Urinary bladder (tissue), 4 donors: Measurements from ENCODE around the gene METTL2B. TPM values are rescaled to one million over a fixed set of nuclear protein-coding genes. Genes with fewer than 3 reads are reported as not detected.
"Not testable (repeated sequence)": the region's sequence is repeated elsewhere in the genome, so short reads cannot be mapped to it uniquely, and the experiment has no call there.

Experiments used
- DNase-seq: peaks from one replicate; pipeline ENCODE4 v3.0.0-alpha.2; 2015; ENCODE audit errors: extremely low spot score
- H3K27ac ChIP-seq: one replicate; pipeline ENCODE4 v1.5.1; 2013; ENCODE audit warnings: low read depth, mild to moderate bottlenecking, moderate library complexity
- H3K36me3 ChIP-seq: one replicate; pipeline ENCODE4 v1.6.1; 2013; ENCODE audit warnings: mild to moderate bottlenecking, moderate library complexity; ENCODE audit not compliant: insufficient read depth
- H3K4me1 ChIP-seq: one replicate; pipeline ENCODE4 v1.6.1; 2013; ENCODE audit warnings: mild to moderate bottlenecking, moderate library complexity; ENCODE audit not compliant: insufficient read depth
- H3K4me3 ChIP-seq: one replicate; pipeline ENCODE4 v1.5.1; 2013; ENCODE audit warnings: low read depth, low read length
- WGBS: extraction: QIAGEN DNeasy Blood & Tissue Kit; methylation state at CpG from one replicate; pipeline ENCODE4 v1.1.7; 2013; 5-methylcytosine and 5-hydroxymethylcytosine counted together
- polyA plus RNA-seq: library from polyadenylated mRNA; stranded (reverse); fragments of 200-250 nt; gene quantifications from one replicate; pipeline ENCODE4 v1.2.3, GENCODE V29; 2013
- small RNA-seq: library from RNA; depleted of rRNA; stranded (forward); fragments of <200 nt; gene quantifications from one replicate; pipeline ENCODE3, GENCODE V24; 2014
- total RNA-seq: library from RNA; depleted of rRNA; stranded (reverse); fragments of >200 nt; gene quantifications from one replicate; pipeline ENCODE4 v1.2.3, GENCODE V29; 2014
- donor health status: healthy with polysubstance abuse.
- donor health status: healthy.

METTL2B gene
- total and polyA plus RNA-seq, 2 donors: 12.1 to 32.5 TPM

DNA sequence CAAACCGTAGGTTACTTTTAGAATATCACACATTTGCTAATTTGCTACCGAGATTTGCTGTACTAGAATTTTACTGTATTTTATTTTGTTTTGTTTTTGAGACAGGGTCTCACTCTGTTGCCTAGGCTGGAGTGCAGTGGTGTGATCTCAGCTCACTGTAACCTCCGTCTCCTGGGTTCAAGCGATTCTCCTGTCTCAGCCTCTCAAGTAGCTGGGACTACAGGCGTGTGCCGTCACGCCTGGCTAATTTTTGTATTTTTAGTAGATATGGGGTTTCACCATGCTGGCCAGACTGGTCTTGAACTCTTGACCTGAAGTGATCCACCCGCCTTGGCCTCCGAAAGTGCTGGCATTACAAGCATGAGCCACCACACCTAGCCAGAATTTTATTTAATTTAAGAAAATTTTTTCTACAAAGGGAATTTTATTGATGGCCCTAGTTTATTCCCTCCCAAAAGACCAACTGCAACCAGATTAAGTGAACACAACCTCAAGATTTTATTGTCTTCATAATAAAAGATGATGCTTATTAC is 69.8 kb downstream of the METTL2B start:
- not testable (repeated sequence) for DNase-seq, H3K36me3 ChIP-seq, H3K27ac ChIP-seq, H3K4me1 ChIP-seq, H3K4me3 ChIP-seq
- WGBS: 93% methylated on average over 9 of the region's 9 CpGs

DNA sequence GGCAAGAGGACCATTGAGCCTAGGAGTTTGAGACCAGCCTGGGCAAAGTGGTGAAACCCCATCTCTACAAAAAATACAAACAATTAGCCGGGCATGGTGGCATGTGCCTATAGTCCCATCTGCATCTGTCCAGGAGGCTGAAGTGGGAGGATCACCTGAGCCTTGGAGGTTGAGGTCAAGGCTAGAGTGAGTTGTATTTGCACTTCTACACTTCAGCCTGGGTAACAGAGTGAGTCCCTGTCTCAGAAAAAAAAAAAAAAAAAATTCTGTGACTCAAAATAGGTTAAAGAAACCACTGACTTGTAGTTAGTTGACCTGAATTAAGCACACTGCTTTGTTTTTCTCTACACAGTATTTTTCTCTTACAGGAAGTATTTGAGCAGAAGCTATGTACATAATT is 74.4 kb downstream of the METTL2B start:
- no peak for DNase-seq
- 100% methylated on average over 1 of the region's 1 CpG for WGBS
- H3K4me3 ChIP-seq: no peak overlapping the region
- H3K36me3 ChIP-seq: no peaks in the 10 kb centered on the region
- H3K4me1 ChIP-seq: no peaks in the 10 kb centered on the region
- H3K27ac ChIP-seq: no peak overlapping the region

DNA sequence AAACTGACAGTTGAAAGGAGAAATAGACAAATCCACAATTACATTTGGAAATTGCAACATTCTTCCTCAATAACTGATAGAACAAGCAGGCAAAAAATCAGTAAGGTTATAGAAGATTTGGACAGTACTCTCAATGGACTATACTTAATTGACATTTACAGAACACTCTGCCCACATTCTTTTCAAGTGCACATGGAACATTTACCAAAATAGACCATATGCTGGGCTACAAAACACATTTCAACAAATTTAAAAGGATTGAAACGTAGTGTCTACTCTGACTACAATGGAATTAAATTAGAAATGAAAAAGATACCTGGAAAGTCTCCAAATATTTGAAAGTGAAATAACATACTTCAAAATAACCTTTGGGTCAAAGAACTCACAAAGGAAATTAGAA is 77.8 kb downstream of the METTL2B start:
- not testable (repeated sequence) for H3K4me1 ChIP-seq, H3K27ac ChIP-seq, H3K4me3 ChIP-seq, H3K36me3 ChIP-seq, DNase-seq
- WGBS: 49% methylated on average over 1 of the region's 1 CpG

Small RNA genes within 50 kb of the gene (small RNA-seq; reads per million reads assigned to genes)
- gene AC010655.1 (not detected), gene AC010655.2 (not detected), gene RF00017 (not detected), gene RNU7-54P (not detected)

Other genes with a start within 250 kb of the METTL2B start
- gene LEP, start 235.5 kb upstream of the METTL2B start, total RNA-seq: not detected
- 5.3 TPM for gene LEP, start 235.5 kb upstream of the METTL2B start, polyA plus RNA-seq
- gene RBM28, start 132.8 kb upstream of the METTL2B start, total RNA-seq: 21.3 TPM
- 13.6 TPM for gene RBM28, start 132.8 kb upstream of the METTL2B start, polyA plus RNA-seq
- 1.4 TPM for gene PRRT4, start 115.1 kb upstream of the METTL2B start, total RNA-seq
- 1.3 TPM for gene PRRT4, start 115.1 kb upstream of the METTL2B start, polyA plus RNA-seq
- gene IMPDH1, start 66.8 kb upstream of the METTL2B start, total RNA-seq: 24.7 TPM
- gene IMPDH1, start 66.8 kb upstream of the METTL2B start, polyA plus RNA-seq: 58.6 TPM
- 31.8 TPM for gene HILPDA, start 20.9 kb upstream of the METTL2B start, total RNA-seq
- 12.4 TPM for gene HILPDA, start 20.9 kb upstream of the METTL2B start, polyA plus RNA-seq
- 0.79 TPM for gene GARIN1A, start 195.5 kb downstream of the METTL2B start, total RNA-seq
- gene GARIN1A, start 195.5 kb downstream of the METTL2B start, polyA plus RNA-seq: 0.44 TPM